ENCODE results near the gene RAP1GAP2. TPM values are rescaled to one million over a fixed set of nuclear protein-coding genes. Genes with fewer than 3 reads are reported as not detected.

RAP1GAP2 gene
- polyA plus RNA-seq, 1 experiment, result 4.8 TPM

DNA sequence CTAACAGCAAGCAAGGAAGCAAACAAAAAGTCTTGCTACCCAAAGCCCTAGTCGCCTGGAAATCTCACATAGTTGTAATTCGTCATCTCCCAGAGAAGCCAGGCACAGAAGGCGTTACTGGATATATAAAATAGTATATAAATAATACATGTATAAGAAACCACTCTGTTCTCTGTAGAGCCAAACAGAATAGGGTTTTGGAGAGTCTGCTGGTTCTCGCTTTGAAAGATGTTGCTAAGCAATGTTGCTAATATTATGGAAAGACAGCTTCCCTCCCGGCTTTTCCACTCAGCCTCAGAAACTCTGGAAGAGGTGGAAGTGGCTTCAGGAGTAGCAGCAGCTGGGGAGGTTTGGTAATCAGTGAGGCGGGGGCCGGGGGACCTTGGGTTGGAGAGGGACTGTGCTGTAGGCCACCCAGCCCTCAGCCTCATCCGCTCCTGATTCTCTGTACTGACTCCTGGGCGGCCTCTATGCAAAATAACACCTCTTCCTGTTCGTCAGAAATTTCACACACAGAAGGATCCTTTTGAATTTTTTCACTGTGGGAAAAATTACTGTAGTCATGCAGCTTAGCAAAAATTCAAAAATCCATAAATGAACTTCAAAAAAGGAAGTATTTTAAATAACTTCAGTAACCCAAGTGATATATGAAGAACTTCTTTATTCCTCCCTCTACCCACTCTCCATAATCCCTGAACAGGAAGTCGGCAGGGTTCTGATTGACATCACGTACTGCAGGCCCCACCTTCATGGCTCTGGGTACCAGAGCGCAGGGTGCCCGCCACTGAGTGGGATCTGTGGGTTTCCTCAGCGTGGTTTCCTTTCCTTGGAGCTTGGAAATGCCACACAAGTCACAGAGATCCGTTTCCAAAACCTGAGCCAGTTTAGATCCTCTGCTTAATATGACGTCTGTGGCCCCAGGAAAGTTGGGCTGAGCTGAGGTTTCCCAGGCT, 51.4 kb downstream of the RAP1GAP2 start:
- no peak for DNase-seq (ENCODE audit: low read depth)
- POLR2A ChIA-PET, result no interaction called here
- CTCF ChIA-PET, result interaction anchor here (0.5 to 7.3 kb wide), 28 partner anchors 11 to 197 kb away, joined by 3 to 83 read pairs (median 4); no protein-coding TSS in a partner anchor
- no peaks in the 10 kb centered on the region for H3K27me3 ChIP-seq (ENCODE audit: control insufficient read depth, insufficient read depth, low read length)
- no peak for TF ChIP-seq CTCF (IDR thresholded peaks at IDR 0.05; ENCODE audit: insufficient read depth, low read depth, low read length)
- H3K4me3 ChIP-seq (ENCODE audit: low read depth, low read length), result no peak overlapping the region
- H3K36me3 ChIP-seq (ENCODE audit: control insufficient read depth, insufficient read depth, low read length), result no peaks in the 10 kb centered on the region

- TF ChIP-seq CTCF (IDR thresholded peaks at IDR 0.05; ENCODE audit: insufficient read depth, low read depth, low read length), result no peak
- Histone ChIP-seq H3K27me3 (ENCODE audit: control insufficient read depth, insufficient read depth, low read length) (no peaks in the 10 kb centered on the region), H3K4me3 (ENCODE audit: low read depth, low read length) (no peak overlapping the region), H3K36me3 (ENCODE audit: control insufficient read depth, insufficient read depth, low read length) (no peaks in the 10 kb centered on the region)
- CTCF ChIA-PET, result interaction anchor here (1.0 to 7.3 kb wide), 27 partner anchors 10 to 465 kb away, joined by 3 to 83 read pairs (median 5); no protein-coding TSS in a partner anchor
- no peak for DNase-seq (ENCODE audit: low read depth)
- POLR2A ChIA-PET, result no interaction called here
These were observed 53.1 kb downstream of the RAP1GAP2 start for GRCh38 chr17:2849327-2849670.

GRCh38 chr17:2850991-2851390, 54.8 kb downstream of the RAP1GAP2 start:
- POLR2A ChIA-PET, result no interaction called here
- H3K4me3 ChIP-seq (ENCODE audit: low read depth, low read length), result no peak overlapping the region
- H3K36me3 ChIP-seq (ENCODE audit: control insufficient read depth, insufficient read depth, low read length), result no peaks in the 10 kb centered on the region
- DNase-seq (ENCODE audit: low read depth), result no peak
- TF ChIP-seq CTCF (IDR thresholded peaks at IDR 0.05; ENCODE audit: insufficient read depth, low read depth, low read length), result no peak
- H3K27me3 ChIP-seq (ENCODE audit: control insufficient read depth, insufficient read depth, low read length), result no peaks in the 10 kb centered on the region; the same call in 1 of the 2 replicates
- CTCF ChIA-PET, result interaction anchor here (0.7 to 7.3 kb wide), 6 partner anchors 17 to 164 kb away, joined by 3 to 83 read pairs (median 5); no protein-coding TSS in a partner anchor

- H3K4me3 ChIP-seq (ENCODE audit: low read depth, low read length), result no peak overlapping the region
- ChIA-PET CTCF (interaction anchor here (0.6 to 2.8 kb wide), 7 partner anchors 16 to 188 kb away, joined by 3 to 10 read pairs (median 4); no protein-coding TSS in a partner anchor), POLR2A (no interaction called here)
- DNase-seq (ENCODE audit: low read depth), result no peak
- no peaks in the 10 kb centered on the region for H3K36me3 ChIP-seq (ENCODE audit: control insufficient read depth, insufficient read depth, low read length)
- no peaks in the 10 kb centered on the region; the same call in 1 of the 2 replicates for H3K27me3 ChIP-seq (ENCODE audit: control insufficient read depth, insufficient read depth, low read length)
- no peak for TF ChIP-seq CTCF (IDR thresholded peaks at IDR 0.05; ENCODE audit: insufficient read depth, low read depth, low read length)
These were observed 55.4 kb downstream of the RAP1GAP2 start for GRCh38 chr17:2851615-2852014.

GRCh38 chr17:2852221-2852620, 56.0 kb downstream of the RAP1GAP2 start:
- CTCF ChIA-PET, result interaction anchor here (0.6 to 2.8 kb wide), 6 partner anchors 16 to 187 kb away, joined by 3 to 16 read pairs (median 5); no protein-coding TSS in a partner anchor
- Histone ChIP-seq H3K36me3 (ENCODE audit: control insufficient read depth, insufficient read depth, low read length) (no peaks in the 10 kb centered on the region), H3K4me3 (ENCODE audit: low read depth, low read length) (no peak overlapping the region), H3K27me3 (ENCODE audit: control insufficient read depth, insufficient read depth, low read length) (no peaks in the 10 kb centered on the region; the same call in 1 of the 2 replicates)
- POLR2A ChIA-PET, result no interaction called here
- no peak for TF ChIP-seq CTCF (IDR thresholded peaks at IDR 0.05; ENCODE audit: insufficient read depth, low read depth, low read length)
- no peak for DNase-seq (ENCODE audit: low read depth)
